Stimulated activated CD4-positive, alpha-beta T cell treated with anti-CD3 and anti-CD28 coated beads, Interleukin-12 subunit alpha, Interleukin-12 subunit beta, amount 100 ng/mL, for 48 hours (primary cell): ENCODE measurements around the gene HOXD12.

Experiments used
- DNase-seq, 3 donors: peaks; one replicate each; pipeline ENCODE4 v3.0.0-alpha.2; 2020; ENCODE audit warnings: low read depth in 2 of 3, low spot score in 1 of 3

HOXD12 gene

GRCh38 chr2:176105078-176105729 lies 5.6 kb downstream of the HOXD12 start:
- no peak for DNase-seq

- no peak for DNase-seq
Measured at GRCh38 chr2:176105730-176106580, 6.4 kb downstream of the HOXD12 start.

GRCh38 chr2:176106581-176107539 lies 7.3 kb downstream of the HOXD12 start, which contains the start of gene HOXD11:
Gene HOXD11 (plus strand): TSS chr2:176107280. CDS start chr2:176107356, 76 bp downstream.
- DNase-seq: no peak

- no peak for DNase-seq
Measured at GRCh38 chr2:176107731-176108181, 8.2 kb downstream of the HOXD12 start.

GRCh38 chr2:176109192-176109901 lies 9.8 kb downstream of the HOXD12 start:
- no peak for DNase-seq

GRCh38 chr2:176109946-176110345 lies 10.4 kb downstream of the HOXD12 start:
- no peak for DNase-seq

GRCh38 chr2:176110415-176111308 lies 11.1 kb downstream of the HOXD12 start:
- no peak for DNase-seq

GRCh38 chr2:176111309-176111663 lies 11.7 kb downstream of the HOXD12 start:
- DNase-seq: no peak

- DNase-seq: no peak
Measured at GRCh38 chr2:176111846-176112374, 12.3 kb downstream of the HOXD12 start.

GRCh38 chr2:176112375-176113302 lies 13.0 kb downstream of the HOXD12 start:
- no peak for DNase-seq

- no peak for DNase-seq
Measured at GRCh38 chr2:176114120-176114929, 14.7 kb downstream of the HOXD12 start.

- DNase-seq: no peak
Measured at GRCh38 chr2:176114930-176115625, 15.5 kb downstream of the HOXD12 start.

GRCh38 chr2:176115883-176116813 lies 16.6 kb downstream of the HOXD12 start, which contains the start of gene HOXD10:
Gene HOXD10 (plus strand): TSS chr2:176116778. CDS start chr2:176116834, 56 bp downstream.
- DNase-seq: no peak

GRCh38 chr2:176117162-176117822 lies 17.7 kb downstream of the HOXD12 start:
- no peak for DNase-seq

GRCh38 chr2:176117823-176118371 lies 18.3 kb downstream of the HOXD12 start:
- DNase-seq: no peak
